Hepatocyte (in vitro differentiated cells): Measurements from ENCODE around the gene ATG16L2.
"Not testable (repeated sequence)": the region's sequence is repeated elsewhere in the genome, so short reads cannot be mapped to it uniquely, and the experiment has no call there.

Source experiments
- EZH2 ChIP-seq: fragments of 200-600 bp; sonication (generic); IDR thresholded peaks from 2 replicates; pipeline ENCODE4 v1.6.1; 2016; ENCODE audit warnings: antibody characterized with exemption, mild to moderate bottlenecking, borderline replicate concordance
- TF ChIP-seq, protein P1 (sequence below): fragments of 200-600 bp; sonication (generic); IDR thresholded peaks from 2 replicates; pipeline ENCODE4 v1.5.1; 2016; ENCODE audit warnings: antibody characterized with exemption, mild to moderate bottlenecking; ENCODE audit not compliant: poor library complexity

DNA sequence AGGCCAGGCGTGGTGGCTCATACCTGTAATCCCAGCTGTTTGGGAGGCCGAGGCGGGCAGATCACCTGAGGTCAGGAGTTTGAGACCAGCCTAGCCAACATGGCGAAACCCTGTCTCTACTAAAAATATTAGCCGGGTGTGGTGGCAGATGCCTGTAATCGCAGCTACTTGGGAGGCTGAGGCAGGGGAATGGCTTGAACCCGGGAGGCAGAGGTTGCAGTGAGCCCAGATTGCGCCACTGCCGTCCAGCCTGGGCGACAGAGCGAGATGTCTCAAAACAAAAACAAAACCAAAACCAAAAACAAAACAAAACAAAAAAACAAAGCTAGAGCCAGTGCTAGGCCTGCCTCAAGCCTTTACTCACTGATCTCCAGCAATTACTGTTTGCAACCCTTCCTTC is 13.4 kb downstream of the ATG16L2 start:
- TF ChIP-seq, protein P1, sequence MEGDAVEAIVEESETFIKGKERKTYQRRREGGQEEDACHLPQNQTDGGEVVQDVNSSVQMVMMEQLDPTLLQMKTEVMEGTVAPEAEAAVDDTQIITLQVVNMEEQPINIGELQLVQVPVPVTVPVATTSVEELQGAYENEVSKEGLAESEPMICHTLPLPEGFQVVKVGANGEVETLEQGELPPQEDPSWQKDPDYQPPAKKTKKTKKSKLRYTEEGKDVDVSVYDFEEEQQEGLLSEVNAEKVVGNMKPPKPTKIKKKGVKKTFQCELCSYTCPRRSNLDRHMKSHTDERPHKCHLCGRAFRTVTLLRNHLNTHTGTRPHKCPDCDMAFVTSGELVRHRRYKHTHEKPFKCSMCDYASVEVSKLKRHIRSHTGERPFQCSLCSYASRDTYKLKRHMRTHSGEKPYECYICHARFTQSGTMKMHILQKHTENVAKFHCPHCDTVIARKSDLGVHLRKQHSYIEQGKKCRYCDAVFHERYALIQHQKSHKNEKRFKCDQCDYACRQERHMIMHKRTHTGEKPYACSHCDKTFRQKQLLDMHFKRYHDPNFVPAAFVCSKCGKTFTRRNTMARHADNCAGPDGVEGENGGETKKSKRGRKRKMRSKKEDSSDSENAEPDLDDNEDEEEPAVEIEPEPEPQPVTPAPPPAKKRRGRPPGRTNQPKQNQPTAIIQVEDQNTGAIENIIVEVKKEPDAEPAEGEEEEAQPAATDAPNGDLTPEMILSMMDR = not testable (repeated sequence)
- TF ChIP-seq EZH2 = not testable (repeated sequence)
